ENCODE measurements around the gene NSF. TPM values are rescaled to one million over a fixed set of nuclear protein-coding genes. Genes with fewer than 3 reads are reported as not detected.
A peak's percentile ranks its signal among the peaks of the same experiment; 100 is the strongest.

NSF gene
- total RNA-seq, 2 experiments from 2014 or later: 35.3 to 42.5 TPM

DNA sequence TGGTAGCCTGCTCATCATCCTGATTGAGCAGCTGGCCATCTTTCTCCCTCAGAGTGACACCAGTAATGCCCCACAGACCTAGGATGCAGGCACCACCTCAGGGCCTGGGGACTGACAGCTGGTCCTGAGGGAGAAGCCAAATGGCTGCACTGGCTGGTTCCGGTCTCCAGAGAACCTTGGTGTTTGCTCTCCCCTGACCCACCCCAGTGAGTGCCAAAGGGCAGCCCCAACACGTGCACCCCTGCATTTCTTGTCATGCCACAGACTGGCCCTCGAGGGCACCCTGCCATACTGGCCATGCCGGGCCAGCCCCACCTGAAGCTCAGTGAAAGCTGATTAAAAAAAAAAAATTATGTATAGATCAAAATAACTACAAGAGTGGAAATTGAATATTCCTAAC lies 127.5 kb downstream of the NSF start:
- TF ChIP-seq EZH2phosphoT487 (IDR thresholded peaks at IDR 0.05; ENCODE audit: borderline replicate concordance, low read depth, low read length): no peak
- TF ChIP-seq, protein P1, sequence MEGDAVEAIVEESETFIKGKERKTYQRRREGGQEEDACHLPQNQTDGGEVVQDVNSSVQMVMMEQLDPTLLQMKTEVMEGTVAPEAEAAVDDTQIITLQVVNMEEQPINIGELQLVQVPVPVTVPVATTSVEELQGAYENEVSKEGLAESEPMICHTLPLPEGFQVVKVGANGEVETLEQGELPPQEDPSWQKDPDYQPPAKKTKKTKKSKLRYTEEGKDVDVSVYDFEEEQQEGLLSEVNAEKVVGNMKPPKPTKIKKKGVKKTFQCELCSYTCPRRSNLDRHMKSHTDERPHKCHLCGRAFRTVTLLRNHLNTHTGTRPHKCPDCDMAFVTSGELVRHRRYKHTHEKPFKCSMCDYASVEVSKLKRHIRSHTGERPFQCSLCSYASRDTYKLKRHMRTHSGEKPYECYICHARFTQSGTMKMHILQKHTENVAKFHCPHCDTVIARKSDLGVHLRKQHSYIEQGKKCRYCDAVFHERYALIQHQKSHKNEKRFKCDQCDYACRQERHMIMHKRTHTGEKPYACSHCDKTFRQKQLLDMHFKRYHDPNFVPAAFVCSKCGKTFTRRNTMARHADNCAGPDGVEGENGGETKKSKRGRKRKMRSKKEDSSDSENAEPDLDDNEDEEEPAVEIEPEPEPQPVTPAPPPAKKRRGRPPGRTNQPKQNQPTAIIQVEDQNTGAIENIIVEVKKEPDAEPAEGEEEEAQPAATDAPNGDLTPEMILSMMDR (conservative IDR thresholded peaks at IDR 0.05; ENCODE audit: low read length): no peak
- Histone ChIP-seq H3K4me3 (ENCODE audit: low read depth, low read length, poor library complexity, severe bottlenecking) (no peak overlapping the region), H3K4me1 (ENCODE audit: insufficient read depth, low read length, poor library complexity, severe bottlenecking) (peaks cover 31% of the 10 kb centered on the region), H3K9me3 (ENCODE audit: low read length) (no peaks in the 10 kb centered on the region), H3K27ac (ENCODE audit: low read depth, low read length, poor library complexity, severe bottlenecking) (no peak overlapping the region), H3K36me3 (ENCODE audit: insufficient read depth, low read length) (peaks cover 44% of the 10 kb centered on the region), H4K20me1 (ENCODE audit: insufficient read depth, low read length) (no peaks in the 10 kb centered on the region), H3K4me2 (ENCODE audit: low read length) (no peak overlapping the region), H3K79me2 (ENCODE audit: insufficient read depth, low read depth, low read length) (no peaks in the 10 kb centered on the region), H2AFZ (ENCODE audit: low read length) (no peak overlapping the region), H3K9me2 (ENCODE audit: insufficient read depth, low read length) (no peaks in the 10 kb centered on the region)
- no TSS peak for BruUV-seq (replicated peaks)
- intact Hi-C loops (cut with micrococcal nuclease; ENCODE audit: unreplicated experiment): no loop called here
- CTCF ChIA-PET (ENCODE audit: unreplicated experiment): no interaction called here
- DNase-seq (ENCODE audit: low spot score): no peak
- POLR2A ChIA-PET: no interaction called here

DNA sequence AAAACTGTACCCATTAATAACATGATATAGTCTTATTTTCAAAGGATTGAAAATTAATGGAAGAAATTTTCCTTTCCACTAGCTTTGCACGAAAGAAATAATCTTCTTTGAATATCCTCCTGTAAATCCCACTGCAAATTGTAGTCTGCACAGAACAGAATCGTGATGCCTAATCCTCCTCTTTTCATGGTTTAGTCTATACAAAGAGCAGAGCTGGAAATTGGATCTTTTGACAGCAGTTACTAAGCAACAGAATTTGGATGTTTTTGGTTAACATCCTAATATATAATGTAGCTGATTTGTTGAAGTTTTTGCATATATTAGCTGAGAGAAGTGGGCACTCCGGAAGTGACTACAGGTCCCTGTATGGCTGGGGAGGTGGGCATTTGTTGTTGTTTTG lies 129.4 kb downstream of the NSF start:
- intact Hi-C loops (cut with micrococcal nuclease; ENCODE audit: unreplicated experiment): no loop called here
- H4K20me1 ChIP-seq (ENCODE audit: insufficient read depth, low read length): no peaks in the 10 kb centered on the region

DNA sequence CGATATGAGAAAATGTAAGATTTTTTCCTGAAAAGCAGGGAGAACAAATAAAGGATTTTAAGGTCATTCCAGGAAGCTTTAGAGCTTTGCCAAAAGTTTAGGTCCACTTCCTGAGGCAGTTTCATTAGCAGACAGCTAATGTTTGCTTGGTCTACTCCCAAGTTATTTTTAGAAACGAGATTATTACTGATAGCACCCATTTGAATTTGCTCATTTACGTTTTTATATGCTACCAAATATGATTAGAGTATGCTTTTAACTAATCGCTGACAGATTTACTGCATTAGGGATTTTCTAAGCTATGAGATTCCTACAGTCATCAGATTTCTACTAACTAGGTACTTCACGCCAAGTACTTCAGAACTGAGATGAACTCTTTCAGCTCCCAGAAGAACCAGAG lies 129.9 kb downstream of the NSF start:
- no peak for DNase-seq (ENCODE audit: low spot score)
- H3K4me2 ChIP-seq (ENCODE audit: low read length): peak overlapping the region; percentile 25
- TF ChIP-seq, protein P1 (conservative IDR thresholded peaks at IDR 0.05; ENCODE audit: low read length): no peak
- no peak for TF ChIP-seq EZH2phosphoT487 (IDR thresholded peaks at IDR 0.05; ENCODE audit: borderline replicate concordance, low read depth, low read length)
- H3K27ac ChIP-seq (ENCODE audit: low read depth, low read length, poor library complexity, severe bottlenecking): peak overlapping the region; percentile 57
- H3K79me2 ChIP-seq (ENCODE audit: insufficient read depth, low read depth, low read length): no peaks in the 10 kb centered on the region
- no peaks in the 10 kb centered on the region for H3K9me2 ChIP-seq (ENCODE audit: insufficient read depth, low read length)
- peaks cover 20% of the 10 kb centered on the region for H3K36me3 ChIP-seq (ENCODE audit: insufficient read depth, low read length)
- no peaks in the 10 kb centered on the region for H4K20me1 ChIP-seq (ENCODE audit: insufficient read depth, low read length)
- no peaks in the 10 kb centered on the region for H3K9me3 ChIP-seq (ENCODE audit: low read length)
- peaks cover 44% of the 10 kb centered on the region for H3K4me1 ChIP-seq (ENCODE audit: insufficient read depth, low read length, poor library complexity, severe bottlenecking)
- H2AFZ ChIP-seq (ENCODE audit: low read length): no peak overlapping the region
- intact Hi-C loops (cut with micrococcal nuclease; ENCODE audit: unreplicated experiment): no loop called here
- no TSS peak for BruUV-seq (replicated peaks)
- ChIA-PET POLR2A (interaction anchor here (0.7 to 1.7 kb wide), 3 partner anchors 15 to 376 kb away, joined by 3 to 4 read pairs (median 3); no protein-coding TSS in a partner anchor), CTCF (ENCODE audit: unreplicated experiment) (no interaction called here)
- no peak overlapping the region for H3K4me3 ChIP-seq (ENCODE audit: low read depth, low read length, poor library complexity, severe bottlenecking)

More for the DNA sequence above, 129.4 kb downstream of the NSF start:
- no TSS peak for BruUV-seq (replicated peaks)
- POLR2A ChIA-PET: interaction anchor here (0.7 to 1.7 kb wide), 3 partner anchors 15 to 377 kb away, joined by 3 to 4 read pairs (median 3); no protein-coding TSS in a partner anchor
- CTCF ChIA-PET (ENCODE audit: unreplicated experiment): no interaction called here
- Histone ChIP-seq H3K9me2 (ENCODE audit: insufficient read depth, low read length) (no peaks in the 10 kb centered on the region), H3K9me3 (ENCODE audit: low read length) (no peaks in the 10 kb centered on the region), H2AFZ (ENCODE audit: low read length) (no peak overlapping the region), H3K4me3 (ENCODE audit: low read depth, low read length, poor library complexity, severe bottlenecking) (no peak overlapping the region), H3K36me3 (ENCODE audit: insufficient read depth, low read length) (peaks cover 25% of the 10 kb centered on the region), H3K4me2 (ENCODE audit: low read length) (no peak overlapping the region), H3K4me1 (ENCODE audit: insufficient read depth, low read length, poor library complexity, severe bottlenecking) (peaks cover 42% of the 10 kb centered on the region), H3K27ac (ENCODE audit: low read depth, low read length, poor library complexity, severe bottlenecking) (no peak overlapping the region), H3K79me2 (ENCODE audit: insufficient read depth, low read depth, low read length) (no peaks in the 10 kb centered on the region)
- DNase-seq (ENCODE audit: low spot score): no peak
- TF ChIP-seq, protein P1 (conservative IDR thresholded peaks at IDR 0.05; ENCODE audit: low read length): no peak
